Activated T-cell treated with anti-CD3 and anti-CD28 coated beads, Interleukin-2, amount 50 U/mL, for 48 hours (primary cell): Measurements from ENCODE around the gene MALSU1.

Experiments
- DNase-seq, 2 experiments: peaks; one replicate each; pipeline ENCODE4 v3.0.0-alpha.2; 2020

Gene MALSU1

GRCh38 chr7:23337374-23337773, 38.2 kb downstream of the MALSU1 start:
- no peak for DNase-seq

GRCh38 chr7:23338439-23338838, 39.3 kb downstream of the MALSU1 start:
- DNase-seq = no peak

- DNase-seq = no peak
Measured at GRCh38 chr7:23338863-23339262, 39.7 kb downstream of the MALSU1 start.

GRCh38 chr7:23341846-23342598, 42.9 kb downstream of the MALSU1 start:
- no peak for DNase-seq

GRCh38 chr7:23343102-23343501, 44.0 kb downstream of the MALSU1 start:
- DNase-seq = no peak

DNA sequence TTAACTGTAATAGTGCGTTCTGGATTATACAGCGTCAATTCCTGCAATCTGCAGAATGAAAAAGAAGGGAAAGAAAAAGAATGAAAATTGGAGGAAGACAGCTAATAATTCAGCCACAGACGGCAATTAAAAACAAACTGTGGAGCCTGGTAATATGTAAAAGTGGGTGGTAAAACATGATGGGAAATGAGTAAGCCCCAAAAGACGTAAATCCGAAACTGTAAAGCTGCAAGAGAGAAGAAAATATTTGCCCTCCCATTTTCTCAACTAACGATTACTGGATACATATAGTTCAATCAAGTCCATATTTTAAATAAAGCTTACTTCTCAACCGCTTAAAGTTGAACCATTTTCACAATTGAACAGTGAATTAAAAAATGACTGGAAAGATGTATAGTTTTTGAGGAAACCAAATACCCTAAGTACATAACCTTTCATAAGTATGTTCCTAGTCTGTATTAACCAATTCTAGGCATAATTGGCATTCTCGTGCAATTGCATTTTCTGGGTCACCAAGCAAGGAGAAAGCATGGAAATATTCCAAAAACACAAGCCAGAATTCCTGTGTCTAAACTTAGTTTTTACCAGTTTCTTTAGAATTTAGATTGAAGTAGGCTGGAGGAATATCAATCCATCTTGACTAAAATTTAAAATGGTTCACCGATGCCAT, 44.8 kb downstream of the MALSU1 start:
- no peak for DNase-seq

- no peak for DNase-seq
Measured at GRCh38 chr7:23345601-23346000, 46.5 kb downstream of the MALSU1 start.

DNA sequence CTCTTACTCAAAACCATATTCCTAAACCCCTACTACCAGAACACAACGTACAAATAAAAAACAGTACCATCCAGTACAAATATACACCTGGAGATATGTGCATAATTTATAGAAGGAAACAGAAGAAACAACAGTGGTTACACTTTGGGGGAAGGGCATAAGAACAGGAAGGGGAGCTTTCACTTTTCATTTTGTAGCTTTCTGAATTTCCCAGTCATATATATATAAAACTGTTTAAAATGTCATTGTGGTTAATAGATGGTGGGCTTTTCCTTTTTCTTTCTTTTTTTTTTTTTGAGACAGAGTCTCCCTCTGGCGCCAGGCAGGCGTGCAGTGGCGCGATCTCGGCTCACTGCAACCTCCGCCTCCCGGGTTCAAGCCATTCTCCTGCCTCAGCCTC, 47.2 kb downstream of the MALSU1 start:
- no peak for DNase-seq

DNA sequence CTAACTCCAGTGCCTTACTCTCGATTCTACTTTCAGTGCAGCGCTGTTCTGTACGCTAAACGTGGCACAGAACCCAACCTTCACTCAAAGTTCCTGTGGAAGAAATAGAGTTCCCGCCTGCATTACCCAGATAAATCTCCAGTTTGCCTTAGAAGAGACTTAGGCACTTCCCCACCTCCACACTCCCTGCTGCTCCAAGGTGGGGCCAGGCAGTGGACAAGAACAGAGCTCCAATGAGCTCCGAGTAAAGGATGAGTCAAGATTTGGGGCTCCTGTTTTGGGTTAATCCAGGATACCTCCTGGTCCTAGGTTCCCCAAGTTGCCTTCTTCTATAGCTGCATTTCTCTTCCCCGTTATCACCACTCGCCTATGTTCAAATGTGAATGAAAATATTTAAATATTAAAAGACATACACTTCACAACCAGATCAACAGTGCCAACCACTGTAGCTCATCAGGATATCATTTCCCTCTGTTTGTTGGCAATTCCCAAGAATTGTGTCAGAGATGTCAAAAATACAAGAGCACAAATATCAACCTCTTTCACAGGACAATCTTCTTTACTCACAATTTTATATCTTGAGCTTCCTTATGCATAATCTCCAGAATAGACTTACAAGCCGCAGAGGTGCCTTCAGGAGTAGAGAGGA, 48.0 kb downstream of the MALSU1 start:
- no peak for DNase-seq

GRCh38 chr7:23347682-23348180, 48.6 kb downstream of the MALSU1 start:
- peak in 1 of 2 experiments; percentile 39 for DNase-seq

DNA sequence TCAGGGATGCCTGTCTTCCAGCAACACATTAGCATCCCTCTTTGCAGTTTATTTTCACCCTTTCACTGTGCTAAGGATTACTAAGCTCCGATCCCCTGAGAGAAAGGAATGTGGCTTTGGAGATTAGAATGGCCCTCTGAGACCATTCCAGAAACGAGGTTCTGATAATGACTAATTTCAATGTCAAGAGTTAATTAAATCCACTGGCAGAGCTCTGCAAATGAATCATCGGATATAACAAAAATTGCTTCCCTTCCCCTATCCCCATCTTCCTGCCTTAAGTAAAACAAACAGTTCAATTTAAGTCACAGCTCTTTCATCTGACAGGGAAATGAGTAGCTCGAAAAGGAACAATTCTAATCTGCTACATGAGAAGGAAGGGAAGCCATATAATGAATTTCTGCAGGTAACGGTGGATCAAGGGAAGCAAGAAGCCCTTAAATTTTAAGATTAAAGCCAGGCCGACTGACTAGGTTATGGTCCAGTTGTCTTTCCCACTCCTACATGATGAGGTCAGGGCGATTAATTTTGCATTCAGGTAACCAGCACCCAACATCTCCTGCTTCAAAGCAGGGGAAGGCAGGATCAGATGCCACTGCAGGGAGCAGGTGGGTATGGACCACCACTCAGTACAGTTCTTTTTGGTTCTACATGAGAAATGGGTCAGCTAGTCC, 50.5 kb downstream of the MALSU1 start:
- DNase-seq = no peak

GRCh38 chr7:23350466-23350865, 51.3 kb downstream of the MALSU1 start:
- DNase-seq = no peak

DNA sequence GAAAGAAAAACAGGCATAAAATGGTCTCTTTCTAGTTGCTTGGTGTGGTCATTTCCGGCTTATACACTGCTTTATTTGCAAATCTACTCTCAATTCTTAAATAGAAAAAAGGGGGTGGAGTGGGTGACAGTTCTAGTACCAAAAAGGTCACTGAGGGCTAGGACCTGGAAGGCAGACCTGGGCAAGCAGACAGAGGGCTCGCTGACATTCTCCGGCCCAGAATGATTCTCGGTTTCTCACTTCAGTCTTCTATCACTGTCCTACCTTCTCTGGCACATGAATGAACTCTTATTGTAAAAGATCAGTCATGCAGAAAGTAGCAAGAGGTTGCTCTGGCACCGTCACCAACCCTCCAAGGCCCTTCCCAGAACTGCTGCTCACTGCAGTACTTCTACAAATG, 54.0 kb downstream of the MALSU1 start:
- DNase-seq = no peak

DNA sequence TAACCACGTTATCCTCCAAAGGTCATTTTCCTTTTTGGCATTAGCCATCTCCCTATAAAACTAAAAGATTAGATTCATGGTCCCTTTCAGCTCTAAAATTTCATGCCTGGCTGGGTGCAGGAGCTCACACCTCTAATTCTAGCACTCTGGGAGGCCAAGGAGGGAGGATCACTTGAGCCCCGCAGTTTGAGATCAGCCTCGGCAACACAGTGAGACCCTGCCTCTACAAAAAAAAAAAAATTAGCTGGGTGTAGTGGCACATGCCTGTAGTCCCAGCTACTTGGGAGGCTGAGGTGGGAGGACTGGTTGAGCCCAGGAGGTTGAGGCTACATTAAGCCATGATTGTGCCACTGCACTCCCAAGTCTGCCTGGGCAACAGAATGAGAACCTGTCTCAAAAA, 57.0 kb downstream of the MALSU1 start:
- no peak for DNase-seq

DNA sequence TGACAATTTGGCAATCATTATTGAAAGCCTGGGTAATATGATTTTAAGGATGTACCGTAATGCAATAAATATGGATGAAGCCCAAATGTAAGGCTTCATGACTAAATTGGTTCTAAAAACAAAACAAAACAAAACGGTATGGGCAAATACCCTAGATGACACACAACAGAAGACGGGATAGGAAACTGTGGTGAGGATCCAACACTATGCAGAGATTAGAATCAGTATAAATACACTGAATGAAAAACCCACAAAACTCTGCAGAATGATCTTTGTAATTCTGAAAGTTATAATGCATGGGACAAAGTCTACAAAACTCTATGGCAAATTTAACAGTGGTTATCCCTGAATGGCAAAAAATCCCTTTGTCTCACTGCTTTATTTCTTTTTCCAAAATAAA, 57.6 kb downstream of the MALSU1 start:
- no peak for DNase-seq

- no peak for DNase-seq
Measured at GRCh38 chr7:23357190-23358093, 58.3 kb downstream of the MALSU1 start.

- no peak for DNase-seq
Measured at GRCh38 chr7:23358152-23358674, 59.1 kb downstream of the MALSU1 start.
